OCI-LY1 (cell line): ENCODE results near the gene HS1BP3.

Experiments used
- H2AFZ ChIP-seq: fragments of 200-600 bp; sonication (generic), shearing (Covaris generic); 2 replicates; pipeline ENCODE4 v1.6.0; 2014; ENCODE audit warnings: antibody characterized with exemption, mild to moderate bottlenecking, low read length
- H3F3A ChIP-seq: fragments of 200-600 bp; sonication (generic), shearing (Covaris generic); 2 replicates; pipeline ENCODE4 v1.6.0; 2014; ENCODE audit warnings: mild to moderate bottlenecking, antibody characterized with exemption, low read length, moderate library complexity; ENCODE audit not compliant: insufficient read depth
- H3K27ac ChIP-seq: fragments of 200-600 bp; sonication (generic); 2 replicates; pipeline ENCODE4 v1.5.1; 2014; ENCODE audit warnings: low read length, mixed run types, mild to moderate bottlenecking, low read depth; ENCODE audit not compliant: poor library complexity, severe bottlenecking
- H3K27me3 ChIP-seq: fragments of 200-600 bp; sonication (generic); 2 replicates; pipeline ENCODE4 v1.6.0; 2014; ENCODE audit warnings: antibody characterized with exemption, mild to moderate bottlenecking, low read length, moderate library complexity; ENCODE audit not compliant: insufficient read depth
- H3K36me3 ChIP-seq: fragments of 200-600 bp; sonication (generic); 2 replicates; pipeline ENCODE4 v1.6.1; 2014; ENCODE audit warnings: mild to moderate bottlenecking, antibody characterized with exemption, low read length, moderate library complexity, mixed read lengths; ENCODE audit not compliant: insufficient read depth
- H3K4me1 ChIP-seq: fragments of 200-600 bp; sonication (generic); 2 replicates; pipeline ENCODE4 v1.5.1; 2014; ENCODE audit warnings: mild to moderate bottlenecking, low read length, moderate library complexity; ENCODE audit not compliant: insufficient read depth, severe bottlenecking
- H3K4me2 ChIP-seq: fragments of 200-600 bp; sonication (generic), shearing (Covaris generic); 2 replicates; pipeline ENCODE4 v1.6.1; 2014; ENCODE audit warnings: low read length
- H3K4me3 ChIP-seq: fragments of 200-600 bp; sonication (generic); 2 replicates; pipeline ENCODE4 v1.5.1; 2014; ENCODE audit warnings: low read length, low read depth, mild to moderate bottlenecking, mixed read lengths; ENCODE audit not compliant: poor library complexity, severe bottlenecking
- H3K79me2 ChIP-seq: fragments of 200-600 bp; shearing (Covaris generic); 2 replicates; pipeline ENCODE4 v1.6.1; 2016; ENCODE audit warnings: mixed run types, low read length, mixed read lengths; ENCODE audit not compliant: insufficient read depth
- H3K9ac ChIP-seq: fragments of 200-600 bp; sonication (generic), shearing (Covaris generic); 2 replicates; pipeline ENCODE4 v1.6.1; 2014; ENCODE audit warnings: mild to moderate bottlenecking, low read length, mixed read lengths
- H3K9me2 ChIP-seq: fragments of 200-600 bp; sonication (generic), shearing (Covaris generic); 2 replicates; pipeline ENCODE4 v1.6.1; 2014; ENCODE audit warnings: low read depth, mild to moderate bottlenecking, low read length, mixed read lengths
- H3K9me3 ChIP-seq: fragments of 200-600 bp; shearing (Covaris generic); 2 replicates; pipeline ENCODE4 v1.6.1; 2014; ENCODE audit warnings: low read length, mixed read lengths
- H4K20me1 ChIP-seq: fragments of 200-600 bp; sonication (generic), shearing (Covaris generic); 2 replicates; pipeline ENCODE4 v1.6.0; 2016; ENCODE audit warnings: mild to moderate bottlenecking, low read length; ENCODE audit not compliant: insufficient read depth
- EZH2 ChIP-seq: fragments of 200-600 bp; sonication (generic), shearing (Covaris generic); IDR thresholded peaks from 2 replicates; pipeline ENCODE4 v1.8.0; 2017; ENCODE audit warnings: borderline replicate concordance, mixed run types, mild to moderate bottlenecking, antibody characterized with exemption, low read length, moderate library complexity, mixed read lengths
- TF ChIP-seq, protein P1 (sequence below): fragments of 200-600 bp; sonication (generic), shearing (Covaris generic); IDR thresholded peaks from 2 replicates; pipeline ENCODE4 v1.5.1; 2017; ENCODE audit warnings: mild to moderate bottlenecking, antibody characterized with exemption, low read length, moderate library complexity, mixed read lengths

The HS1BP3 gene

DNA sequence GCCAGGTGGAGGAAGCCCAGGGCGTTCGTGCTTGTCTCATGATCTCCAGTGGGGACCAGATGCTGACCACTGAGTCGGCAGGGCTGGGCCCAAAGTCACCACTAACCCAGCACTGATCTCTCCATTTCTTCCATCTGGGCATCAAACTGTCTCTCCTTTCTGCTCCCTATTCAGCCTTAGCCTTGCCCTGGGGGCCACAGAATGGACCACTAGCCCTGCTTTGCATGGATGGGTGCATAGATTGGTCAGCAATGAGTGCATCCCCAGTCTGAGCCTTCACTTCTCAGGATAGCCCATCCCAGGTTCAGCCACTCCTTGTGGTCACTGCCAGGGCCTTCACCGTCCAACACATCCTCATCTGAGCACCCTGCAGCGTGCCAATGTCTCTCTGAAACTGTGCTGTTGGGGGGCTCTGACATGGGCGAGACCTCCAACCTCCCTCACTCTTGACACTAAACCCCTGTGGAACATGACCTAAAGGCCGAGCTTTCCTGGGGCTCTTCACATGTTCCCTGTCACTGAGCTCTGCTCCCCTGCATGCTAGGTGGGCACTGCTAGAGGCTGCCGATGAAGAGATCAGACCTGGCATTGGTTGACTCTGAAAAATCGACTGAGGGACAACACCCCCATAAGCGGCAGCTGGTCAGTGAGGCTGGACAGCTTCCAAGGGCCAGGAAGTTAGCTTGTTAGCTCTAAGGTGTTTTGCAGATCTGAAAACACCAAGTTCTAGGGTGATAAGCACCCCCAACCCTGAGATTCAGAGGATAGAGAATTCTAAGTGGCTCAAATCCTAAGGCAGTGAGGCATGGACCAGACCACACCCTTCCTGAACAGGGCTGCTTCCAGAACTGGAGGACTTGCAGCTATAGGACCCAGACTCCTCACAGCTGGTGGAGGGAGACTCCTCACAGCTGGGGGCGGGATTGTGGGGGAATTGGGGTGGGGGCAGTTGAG, 61.7 kb downstream of the HS1BP3 start:
- Histone ChIP-seq H3K9me2 (no peaks in the 10 kb centered on the region), H3K9ac (no peak overlapping the region), H3K4me1 (no peaks in the 10 kb centered on the region), H3F3A (no peaks in the 10 kb centered on the region), H2AFZ (no peak overlapping the region), H3K27ac (no peak overlapping the region), H3K36me3 (no peaks in the 10 kb centered on the region), H3K79me2 (no peaks in the 10 kb centered on the region), H3K4me2 (no peak overlapping the region), H3K27me3 (peaks cover 11% of the 10 kb centered on the region), H4K20me1 (no peaks in the 10 kb centered on the region), H3K4me3 (no peak overlapping the region), H3K9me3 (no peaks in the 10 kb centered on the region)
- TF ChIP-seq EZH2, result no peak
- TF ChIP-seq, protein P1, sequence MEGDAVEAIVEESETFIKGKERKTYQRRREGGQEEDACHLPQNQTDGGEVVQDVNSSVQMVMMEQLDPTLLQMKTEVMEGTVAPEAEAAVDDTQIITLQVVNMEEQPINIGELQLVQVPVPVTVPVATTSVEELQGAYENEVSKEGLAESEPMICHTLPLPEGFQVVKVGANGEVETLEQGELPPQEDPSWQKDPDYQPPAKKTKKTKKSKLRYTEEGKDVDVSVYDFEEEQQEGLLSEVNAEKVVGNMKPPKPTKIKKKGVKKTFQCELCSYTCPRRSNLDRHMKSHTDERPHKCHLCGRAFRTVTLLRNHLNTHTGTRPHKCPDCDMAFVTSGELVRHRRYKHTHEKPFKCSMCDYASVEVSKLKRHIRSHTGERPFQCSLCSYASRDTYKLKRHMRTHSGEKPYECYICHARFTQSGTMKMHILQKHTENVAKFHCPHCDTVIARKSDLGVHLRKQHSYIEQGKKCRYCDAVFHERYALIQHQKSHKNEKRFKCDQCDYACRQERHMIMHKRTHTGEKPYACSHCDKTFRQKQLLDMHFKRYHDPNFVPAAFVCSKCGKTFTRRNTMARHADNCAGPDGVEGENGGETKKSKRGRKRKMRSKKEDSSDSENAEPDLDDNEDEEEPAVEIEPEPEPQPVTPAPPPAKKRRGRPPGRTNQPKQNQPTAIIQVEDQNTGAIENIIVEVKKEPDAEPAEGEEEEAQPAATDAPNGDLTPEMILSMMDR, result no peak

DNA sequence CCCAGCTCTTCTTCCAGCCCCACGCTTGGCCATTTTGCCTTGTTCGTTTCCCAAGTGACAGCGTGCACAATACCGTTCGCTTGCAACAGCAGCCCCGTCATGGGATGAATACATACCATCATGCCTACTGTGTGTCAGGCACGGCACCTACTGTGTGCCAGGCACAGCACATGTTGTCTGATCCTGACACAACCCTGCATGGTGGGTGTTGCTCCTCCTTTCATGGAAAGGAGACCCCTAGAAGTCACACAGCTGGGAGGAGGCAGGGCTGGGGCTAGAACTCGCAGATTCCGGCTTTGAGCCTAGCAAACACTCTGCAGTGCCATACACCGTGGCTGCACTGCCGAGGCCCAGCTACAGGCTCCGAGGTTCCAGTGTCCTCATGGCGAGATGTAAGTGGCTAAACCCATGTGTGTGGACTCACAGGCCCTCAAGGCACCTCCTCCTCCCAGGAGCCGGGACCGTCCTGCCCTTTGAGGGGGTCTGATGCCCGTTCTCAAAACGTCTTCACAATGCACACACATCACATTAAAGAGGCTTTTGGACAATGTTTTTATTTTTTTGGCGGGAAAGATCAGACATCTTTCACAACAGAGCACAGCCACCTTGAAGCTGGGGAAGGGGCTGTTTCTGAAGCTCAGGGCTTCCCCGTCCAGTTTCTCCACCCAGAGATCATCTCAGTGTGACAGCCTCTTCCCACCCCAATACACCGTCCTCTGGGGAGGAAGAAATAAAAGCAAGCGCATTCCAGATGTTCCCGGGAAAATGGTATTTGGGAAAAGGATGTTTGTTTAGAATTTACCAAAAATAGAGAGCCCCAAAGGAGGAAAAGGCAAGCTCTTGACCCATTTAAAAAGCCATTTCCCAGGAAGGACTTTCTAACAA, 64.9 kb downstream of the HS1BP3 start:
- Histone ChIP-seq H3K9ac (no peak overlapping the region), H3K4me1 (no peaks in the 10 kb centered on the region), H3K27ac (no peak overlapping the region), H2AFZ (no peak overlapping the region), H3K79me2 (no peaks in the 10 kb centered on the region), H3K9me3 (no peaks in the 10 kb centered on the region), H4K20me1 (no peaks in the 10 kb centered on the region), H3K4me3 (no peak overlapping the region), H3F3A (no peaks in the 10 kb centered on the region), H3K36me3 (no peaks in the 10 kb centered on the region), H3K9me2 (no peaks in the 10 kb centered on the region), H3K4me2 (no peak overlapping the region), H3K27me3 (peaks cover 11% of the 10 kb centered on the region)
- TF ChIP-seq, protein P1, result no peak
- TF ChIP-seq EZH2, result no peak

DNA sequence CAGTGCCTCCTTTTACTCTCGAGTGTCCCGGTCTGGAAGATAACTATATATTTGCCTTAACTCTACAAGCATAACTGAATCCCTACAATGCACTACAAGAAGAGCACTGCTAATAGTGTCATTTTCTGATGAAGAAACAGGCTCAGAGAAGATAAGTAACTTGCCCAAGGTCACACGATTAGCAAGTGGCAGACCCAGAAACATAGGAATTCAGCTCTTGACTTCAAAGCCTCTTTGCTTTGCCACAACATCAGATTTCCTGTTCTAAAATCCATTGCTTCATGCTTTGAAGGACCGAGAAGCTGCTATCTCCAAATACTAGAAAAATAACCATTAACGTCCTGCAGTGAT, 65.6 kb downstream of the HS1BP3 start:
- Histone ChIP-seq H3K27ac (no peak overlapping the region), H3K9ac (no peak overlapping the region), H3K36me3 (no peaks in the 10 kb centered on the region), H3K4me1 (no peaks in the 10 kb centered on the region), H3K4me3 (no peak overlapping the region), H3K4me2 (no peak overlapping the region), H3K79me2 (no peaks in the 10 kb centered on the region), H3K9me2 (no peaks in the 10 kb centered on the region), H3K9me3 (no peaks in the 10 kb centered on the region), H3K27me3 (peaks cover 11% of the 10 kb centered on the region), H2AFZ (no peak overlapping the region), H4K20me1 (no peaks in the 10 kb centered on the region), H3F3A (no peaks in the 10 kb centered on the region)
- no peak for TF ChIP-seq EZH2
- TF ChIP-seq, protein P1, result no peak
